ENCODE measurements around the gene ZFR2.

Gene ZFR2

DNA sequence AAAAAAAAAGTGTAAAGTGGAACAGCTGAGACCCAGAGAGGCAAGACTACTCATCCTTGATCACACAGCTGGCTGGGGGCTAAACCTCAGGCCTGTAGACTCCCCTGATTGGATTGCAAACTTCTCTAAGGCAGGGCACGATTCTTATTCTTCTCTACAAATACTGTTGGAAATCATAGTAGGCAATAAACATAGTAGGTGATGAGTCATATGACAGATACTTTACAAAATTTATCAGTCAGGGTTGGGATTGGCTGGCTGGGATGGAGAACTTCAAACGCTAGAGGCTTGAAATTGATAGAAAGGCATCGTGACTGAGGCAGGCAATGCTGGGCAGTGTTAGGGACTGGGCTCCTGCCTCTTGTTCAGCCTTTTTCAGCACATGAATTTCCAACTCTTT, 76.7 kb downstream of the ZFR2 start:
- no peak overlapping the region for H3K9ac ChIP-seq (ENCODE audit: low read depth, low read length)
- no peaks in the 10 kb centered on the region for H3K4me1 ChIP-seq (ENCODE audit: control insufficient read depth, insufficient read depth, low read length)
- no peaks in the 10 kb centered on the region for H3K27me3 ChIP-seq (ENCODE audit: control insufficient read depth, insufficient read depth, low read length)
- no peaks in the 10 kb centered on the region for H3K9me3 ChIP-seq (ENCODE audit: control insufficient read depth, insufficient read depth, low read length)
- H3K36me3 ChIP-seq (ENCODE audit: control insufficient read depth, insufficient read depth, low read length): no peaks in the 10 kb centered on the region
- no peak overlapping the region for H3K4me3 ChIP-seq (ENCODE audit: low read depth, low read length)

DNA sequence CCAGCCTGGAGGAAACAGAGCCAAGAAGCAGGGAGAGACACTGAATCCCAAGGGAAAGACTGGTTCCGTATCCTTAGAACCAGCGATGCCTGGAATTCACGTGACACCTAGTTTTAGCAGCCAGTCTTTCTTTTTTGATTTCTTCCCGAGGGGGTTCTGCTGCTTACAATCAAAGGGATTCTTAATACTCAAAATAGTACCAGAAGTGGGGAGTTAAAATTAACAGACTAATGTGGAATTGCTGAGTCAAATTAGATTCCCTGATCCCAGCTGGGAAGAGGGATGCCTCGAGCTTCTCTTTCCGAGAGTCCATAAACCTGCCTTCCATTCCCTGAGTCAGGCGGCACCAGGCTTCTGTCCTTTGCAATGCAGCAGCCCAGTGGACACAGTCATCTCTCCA, 77.9 kb downstream of the ZFR2 start:
- Histone ChIP-seq H3K9ac (ENCODE audit: low read depth, low read length) (no peak overlapping the region), H3K4me1 (ENCODE audit: control insufficient read depth, insufficient read depth, low read length) (no peaks in the 10 kb centered on the region), H3K27me3 (ENCODE audit: control insufficient read depth, insufficient read depth, low read length) (peaks cover 3% of the 10 kb centered on the region), H3K9me3 (ENCODE audit: control insufficient read depth, insufficient read depth, low read length) (no peaks in the 10 kb centered on the region), H3K36me3 (ENCODE audit: control insufficient read depth, insufficient read depth, low read length) (no peaks in the 10 kb centered on the region), H3K4me3 (ENCODE audit: low read depth, low read length) (no peak overlapping the region)

DNA sequence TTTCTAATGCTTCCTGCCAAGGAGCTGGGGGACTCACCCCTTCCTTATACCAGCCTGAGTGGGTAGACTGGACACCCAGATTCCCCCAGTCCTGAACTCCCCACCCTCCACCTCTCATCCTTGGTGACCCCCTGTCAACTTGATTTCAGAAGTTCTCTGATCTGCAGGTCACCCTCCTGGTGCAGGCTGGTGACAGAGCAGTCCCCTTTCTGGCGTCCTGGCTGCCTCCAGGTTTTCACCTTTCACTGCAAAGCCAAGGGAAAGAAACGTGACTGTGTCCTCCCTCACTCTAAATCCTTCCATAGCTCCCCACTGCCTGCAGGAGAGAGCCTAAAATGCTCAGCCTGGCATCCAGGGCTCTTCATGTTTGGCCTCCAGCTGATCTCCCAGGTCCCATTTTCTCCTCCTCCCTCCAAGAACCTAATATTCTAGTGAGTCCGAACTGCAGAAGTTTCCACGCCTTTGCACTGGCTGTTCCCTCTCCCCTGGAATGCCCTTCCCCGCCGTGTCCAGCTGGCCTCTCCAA, 78.6 kb downstream of the ZFR2 start:
- no peak overlapping the region for H3K4me3 ChIP-seq (ENCODE audit: low read depth, low read length)
- no peaks in the 10 kb centered on the region for H3K4me1 ChIP-seq (ENCODE audit: control insufficient read depth, insufficient read depth, low read length)
- no peak overlapping the region for H3K9ac ChIP-seq (ENCODE audit: low read depth, low read length)
- H3K9me3 ChIP-seq (ENCODE audit: control insufficient read depth, insufficient read depth, low read length): no peaks in the 10 kb centered on the region
- no peaks in the 10 kb centered on the region for H3K36me3 ChIP-seq (ENCODE audit: control insufficient read depth, insufficient read depth, low read length)
- peaks cover 6% of the 10 kb centered on the region for H3K27me3 ChIP-seq (ENCODE audit: control insufficient read depth, insufficient read depth, low read length)

GRCh38 chr19:3788996-3789778, 79.7 kb downstream of the ZFR2 start:
- Histone ChIP-seq H3K9me3 (ENCODE audit: control insufficient read depth, insufficient read depth, low read length) (no peaks in the 10 kb centered on the region), H3K36me3 (ENCODE audit: control insufficient read depth, insufficient read depth, low read length) (no peaks in the 10 kb centered on the region), H3K9ac (ENCODE audit: low read depth, low read length) (no peak overlapping the region), H3K27me3 (ENCODE audit: control insufficient read depth, insufficient read depth, low read length) (peaks cover 6% of the 10 kb centered on the region), H3K4me3 (ENCODE audit: low read depth, low read length) (no peak overlapping the region), H3K4me1 (ENCODE audit: control insufficient read depth, insufficient read depth, low read length) (no peaks in the 10 kb centered on the region)

DNA sequence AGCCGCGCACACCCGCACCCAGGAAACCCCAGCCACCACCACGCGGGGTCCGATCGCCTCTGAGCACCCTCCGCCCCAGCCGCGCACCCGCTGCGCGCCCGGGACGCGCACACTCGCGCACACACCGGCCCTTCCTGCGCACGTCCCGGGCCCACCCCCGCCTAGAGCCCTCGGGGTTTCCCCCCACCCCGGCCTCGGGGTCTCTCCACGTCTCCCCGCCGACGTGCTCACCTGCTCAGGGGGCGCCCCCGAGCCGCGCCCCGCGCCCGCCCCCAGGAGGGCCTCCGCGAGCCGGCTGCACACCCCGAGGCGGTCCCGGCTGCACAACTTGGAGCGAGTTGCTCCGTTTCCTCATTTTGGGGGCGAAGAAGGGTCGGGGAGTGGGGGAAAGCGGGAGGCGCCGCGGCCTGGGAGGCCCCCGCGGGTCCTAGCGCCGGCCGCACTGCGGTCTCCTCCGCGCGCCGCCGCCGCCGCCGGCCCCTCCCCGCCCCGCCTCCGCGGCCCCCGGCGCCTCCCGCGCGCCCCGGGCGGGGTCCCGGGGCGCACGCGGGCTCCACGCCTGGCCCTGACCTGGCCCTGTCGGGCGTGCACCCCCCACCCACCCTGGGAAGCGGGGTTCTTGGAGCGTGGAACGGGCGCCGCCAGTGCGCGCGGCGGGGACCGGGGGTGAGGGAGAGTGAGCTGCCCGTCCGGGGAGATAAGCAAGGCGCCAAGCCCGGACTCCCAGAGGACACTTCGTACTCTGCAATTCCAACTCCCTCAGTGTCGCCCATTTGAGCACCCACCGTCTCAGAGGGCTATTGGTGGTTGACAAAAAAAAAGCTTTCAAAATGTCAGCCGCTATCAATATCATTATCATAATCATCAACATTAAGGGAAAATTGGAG, 82.7 kb downstream of the ZFR2 start, which contains the start of gene MATK:
Gene MATK, minus strand, starts transcription at position 444 of the 887 bp plus-strand sequence. CDS start 1,246 bp downstream, outside the sequence.
- Histone ChIP-seq H3K4me3 (ENCODE audit: low read depth, low read length) (peak within 1 kb of the TSS; percentile 81), H3K9ac (ENCODE audit: low read depth, low read length) (peak within 1 kb of the TSS; percentile 54), H3K27me3 (ENCODE audit: control insufficient read depth, insufficient read depth, low read length) (peaks cover 6% of the 10 kb centered on the region), H3K9me3 (ENCODE audit: control insufficient read depth, insufficient read depth, low read length) (peaks cover 12% of the 10 kb centered on the region), H3K4me1 (ENCODE audit: control insufficient read depth, insufficient read depth, low read length) (no peaks in the 10 kb centered on the region), H3K36me3 (ENCODE audit: control insufficient read depth, insufficient read depth, low read length) (peaks cover 5% of the 10 kb centered on the region)

DNA sequence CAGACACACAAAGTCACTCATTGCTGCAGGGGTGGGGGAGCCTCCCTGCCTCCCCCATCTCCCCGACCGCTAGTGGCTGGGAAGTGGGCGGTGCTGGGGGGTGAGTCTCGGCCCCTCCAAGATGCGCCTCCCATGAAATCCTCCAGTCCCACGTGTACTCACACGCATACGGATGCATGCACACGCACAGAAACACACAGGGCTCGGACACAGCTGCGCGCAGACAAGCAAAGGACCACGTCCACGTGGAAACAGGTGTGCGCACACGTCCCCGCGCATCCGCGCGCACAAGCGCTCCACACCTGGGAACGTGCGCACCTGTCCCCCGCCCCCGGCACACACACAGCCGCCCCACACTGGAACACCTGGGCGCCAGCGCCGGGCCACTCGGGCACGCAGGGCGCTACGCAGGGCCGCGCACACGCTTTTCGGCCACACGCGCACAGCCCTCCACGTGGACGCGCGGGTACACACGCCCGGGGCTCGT, 83.3 kb downstream of the ZFR2 start:
- Histone ChIP-seq H3K27me3 (ENCODE audit: control insufficient read depth, insufficient read depth, low read length) (peaks cover 6% of the 10 kb centered on the region), H3K36me3 (ENCODE audit: control insufficient read depth, insufficient read depth, low read length) (peaks cover 9% of the 10 kb centered on the region), H3K4me3 (ENCODE audit: low read depth, low read length) (peak overlapping the region; percentile 81), H3K4me1 (ENCODE audit: control insufficient read depth, insufficient read depth, low read length) (no peaks in the 10 kb centered on the region), H3K9ac (ENCODE audit: low read depth, low read length) (peak overlapping the region; percentile 54), H3K9me3 (ENCODE audit: control insufficient read depth, insufficient read depth, low read length) (peaks cover 12% of the 10 kb centered on the region)

GRCh38 chr19:3784607-3785450, 84.0 kb downstream of the ZFR2 start:
- H3K9ac ChIP-seq (ENCODE audit: low read depth, low read length): no peak overlapping the region
- peaks cover 6% of the 10 kb centered on the region for H3K27me3 ChIP-seq (ENCODE audit: control insufficient read depth, insufficient read depth, low read length)
- H3K4me3 ChIP-seq (ENCODE audit: low read depth, low read length): peak overlapping the region; percentile 81
- H3K4me1 ChIP-seq (ENCODE audit: control insufficient read depth, insufficient read depth, low read length): no peaks in the 10 kb centered on the region
- H3K36me3 ChIP-seq (ENCODE audit: control insufficient read depth, insufficient read depth, low read length): peaks cover 9% of the 10 kb centered on the region
- H3K9me3 ChIP-seq (ENCODE audit: control insufficient read depth, insufficient read depth, low read length): peaks cover 12% of the 10 kb centered on the region

DNA sequence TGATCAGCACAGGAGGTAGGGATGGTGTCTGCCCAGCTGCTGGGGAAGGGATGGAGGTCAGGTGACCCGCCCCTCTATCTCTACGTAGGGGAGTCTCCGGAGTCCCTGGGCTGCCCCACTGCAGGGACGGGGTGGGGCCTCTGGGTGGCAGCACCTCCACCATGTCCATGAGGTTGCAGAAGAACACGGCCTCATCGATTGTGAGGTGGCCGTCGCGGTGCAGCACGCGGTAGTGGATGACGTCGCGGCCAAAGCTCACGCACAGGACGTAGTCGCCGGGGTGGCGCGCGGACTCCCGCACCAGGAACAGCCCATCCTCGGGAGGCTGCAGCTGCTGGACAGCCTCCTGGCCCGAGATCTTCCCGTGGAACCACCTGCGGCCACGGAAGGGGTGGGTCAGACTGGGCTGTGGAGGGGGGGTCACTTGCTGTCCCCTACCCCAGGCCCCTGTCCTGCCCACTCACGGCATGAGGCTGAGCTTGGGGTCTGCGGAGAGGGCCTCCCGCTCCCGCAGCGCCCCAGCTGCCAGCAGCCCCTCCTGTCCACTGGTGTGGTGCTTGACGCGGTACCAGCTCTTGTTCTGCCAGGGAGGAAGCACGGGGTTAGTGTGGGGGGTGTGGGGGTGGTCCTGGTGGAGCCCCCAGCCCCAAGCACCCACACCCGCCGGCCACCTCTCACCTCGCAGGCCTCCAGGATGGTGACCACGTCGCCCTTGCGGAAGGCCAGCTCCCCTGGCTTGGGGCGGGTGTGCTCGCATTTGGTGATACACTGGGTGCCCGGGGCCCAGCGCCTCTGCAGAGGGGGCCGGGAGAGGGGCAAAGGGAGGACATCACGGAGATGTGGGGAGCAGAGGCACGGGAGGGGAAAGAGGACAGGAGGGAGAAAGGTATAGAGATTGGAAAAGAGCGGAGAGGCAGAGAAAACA, 84.9 kb downstream of the ZFR2 start:
- H3K9me3 ChIP-seq (ENCODE audit: control insufficient read depth, insufficient read depth, low read length): peaks cover 12% of the 10 kb centered on the region
- peaks cover 6% of the 10 kb centered on the region for H3K27me3 ChIP-seq (ENCODE audit: control insufficient read depth, insufficient read depth, low read length)
- no peak overlapping the region for H3K9ac ChIP-seq (ENCODE audit: low read depth, low read length)
- H3K36me3 ChIP-seq (ENCODE audit: control insufficient read depth, insufficient read depth, low read length): peaks cover 9% of the 10 kb centered on the region
- H3K4me3 ChIP-seq (ENCODE audit: low read depth, low read length): peak overlapping the region; percentile 2
- no peaks in the 10 kb centered on the region for H3K4me1 ChIP-seq (ENCODE audit: control insufficient read depth, insufficient read depth, low read length)

GRCh38 chr19:3782903-3783302, 85.9 kb downstream of the ZFR2 start:
- H3K9ac ChIP-seq (ENCODE audit: low read depth, low read length): no peak overlapping the region
- H3K36me3 ChIP-seq (ENCODE audit: control insufficient read depth, insufficient read depth, low read length): peaks cover 9% of the 10 kb centered on the region
- H3K4me1 ChIP-seq (ENCODE audit: control insufficient read depth, insufficient read depth, low read length): no peaks in the 10 kb centered on the region
- H3K9me3 ChIP-seq (ENCODE audit: control insufficient read depth, insufficient read depth, low read length): peaks cover 12% of the 10 kb centered on the region
- H3K4me3 ChIP-seq (ENCODE audit: low read depth, low read length): no peak overlapping the region
- peaks cover 6% of the 10 kb centered on the region for H3K27me3 ChIP-seq (ENCODE audit: control insufficient read depth, insufficient read depth, low read length)

- peaks cover 9% of the 10 kb centered on the region for H3K36me3 ChIP-seq (ENCODE audit: control insufficient read depth, insufficient read depth, low read length)
- peaks cover 12% of the 10 kb centered on the region for H3K9me3 ChIP-seq (ENCODE audit: control insufficient read depth, insufficient read depth, low read length)
- no peak overlapping the region for H3K4me3 ChIP-seq (ENCODE audit: low read depth, low read length)
- peaks cover 6% of the 10 kb centered on the region for H3K27me3 ChIP-seq (ENCODE audit: control insufficient read depth, insufficient read depth, low read length)
- H3K4me1 ChIP-seq (ENCODE audit: control insufficient read depth, insufficient read depth, low read length): no peaks in the 10 kb centered on the region
- no peak overlapping the region for H3K9ac ChIP-seq (ENCODE audit: low read depth, low read length)
These were observed 86.5 kb downstream of the ZFR2 start for GRCh38 chr19:3782330-3782729.

All from iPS-15b (cell line).